HCT116 (cell line): ENCODE measurements around the gene FAT1. TPM values are rescaled to one million over a fixed set of nuclear protein-coding genes. Genes with fewer than 3 reads are reported as not detected.

ENCODE experiments used
- ATAC-seq: fragments of 200-7000 bp; cut with Tn5 transposase; 2 replicates; pipeline ENCODE4 v1.9.1; 2020; ENCODE audit warnings: mild to moderate bottlenecking, moderate library complexity
- BruUV-seq: library from RNA; stranded (reverse); fragments of 400-500 nt; replicated peaks from 2 replicates; lab custom pipeline; 2021; lab: Mats Ljungman, UMichigan
- CTCF ChIA-PET: fragments of 300-600 bp; sonication (Branson Sonifier 250); formaldehyde crosslinking; loops from one replicate; lab custom pipeline; 2021; ENCODE audit warnings: antibody characterized with exemption; lab: Charles Lee
- POLR2A ChIA-PET: fragments of 300-600, 350-600 bp; sonication (Branson Sonifier 250); formaldehyde crosslinking; loops from one replicate; lab custom pipeline; 2021; ENCODE audit warnings: antibody characterized with exemption; lab: Charles Lee
- RAD21 ChIA-PET, 2 experiments: fragments of 300-600 bp; sonication (Branson Sonifier 250); formaldehyde crosslinking; loops; one replicate each; lab custom pipeline; 2023; ENCODE audit warnings: low total read pairs in 2 of 2; ENCODE audit not compliant: uncharacterized antibody in 2 of 2, unreplicated experiment in 2 of 2, low non-redundant PET in 1 of 2; lab: Charles Lee
- DNase-seq: peaks from one replicate; pipeline ENCODE4 v3.0.0-alpha.2; 2010; ENCODE audit warnings: low read depth, low spot score
- H2AFZ ChIP-seq: fragments of 200-600 bp; shearing (Covaris generic), sonication (generic); 2 replicates; pipeline ENCODE4 v1.6.1; 2017; ENCODE audit warnings: low read depth, mixed run types, mixed read lengths, antibody characterized with exemption, low read length; ENCODE audit not compliant: poor library complexity, severe bottlenecking
- H3K27ac ChIP-seq: 2 replicates; pipeline ENCODE4 v1.5.1; 2012; ENCODE audit warnings: low read depth, low read length
- H3K27me3 ChIP-seq: fragments of 200-600 bp; sonication (generic); 2 replicates; pipeline ENCODE4 v1.6.1; 2016; ENCODE audit warnings: mixed run types, low read length, mixed read lengths; ENCODE audit not compliant: insufficient read depth
- H3K36me3 ChIP-seq, 2 experiments: fragments of 200-500 bp in 1 of 2; fragments of 200-600 bp in 1 of 2; sonication (Bioruptor generic) in 1 of 2; sonication (generic) in 1 of 2; 2 replicates each; pipeline versions ENCODE4 v1.5.1 to v1.6.1; 2014 to 2016; ENCODE audit warnings: low read length in 2 of 2, inconsistent platforms in 1 of 2, mixed read lengths in 1 of 2, mixed run types in 1 of 2; ENCODE audit not compliant: insufficient read depth in 2 of 2, control insufficient read depth in 1 of 2
- H3K4me1 ChIP-seq, 2 experiments: fragments of 200-600 bp in 1 of 2; sonication (generic) in 1 of 2; 2 replicates each; pipeline versions ENCODE4 v1.5.1 to v1.6.1; 2012 to 2017; ENCODE audit warnings: low read length in 2 of 2, inconsistent platforms in 1 of 2, mild to moderate bottlenecking in 1 of 2, mixed read lengths in 1 of 2, mixed run types in 1 of 2, moderate library complexity in 1 of 2; ENCODE audit not compliant: insufficient read depth in 2 of 2, control insufficient read depth in 1 of 2
- H3K4me2 ChIP-seq: fragments of 200-600 bp; sonication (generic); 2 replicates; pipeline ENCODE4 v1.6.1; 2017; ENCODE audit warnings: mixed run types, low read length, mixed read lengths
- H3K4me3 ChIP-seq, 2 experiments: fragments of 200-600 bp in 1 of 2; sonication (generic) in 1 of 2; replicated peaks in 1 of 2; 2 replicates each; pipeline ENCODE4 v1.5.1; 2011 to 2016; ENCODE audit warnings: low read length in 2 of 2, control low read depth in 1 of 2, low read depth in 1 of 2, mild to moderate bottlenecking in 1 of 2, mixed read lengths in 1 of 2, mixed run types in 1 of 2
- H3K79me2 ChIP-seq: fragments of 200-600 bp; sonication (generic); 2 replicates; pipeline ENCODE4 v1.6.1; 2017; ENCODE audit warnings: mild to moderate bottlenecking, mixed run types, low read length, moderate library complexity, mixed read lengths; ENCODE audit not compliant: insufficient read depth
- H3K9ac ChIP-seq: fragments of 200-600 bp; sonication (generic); 2 replicates; pipeline ENCODE4 v1.6.1; 2016; ENCODE audit warnings: low read length, mixed read lengths
- H3K9me2 ChIP-seq: fragments of 200-600 bp; sonication (generic), shearing (Covaris generic); 2 replicates; pipeline ENCODE4 v1.6.1; 2017; ENCODE audit warnings: mixed run types, mild to moderate bottlenecking, moderate library complexity; ENCODE audit not compliant: insufficient read depth
- H3K9me3 ChIP-seq, 2 experiments: fragments of 200-500 bp in 1 of 2; fragments of 200-600 bp in 1 of 2; sonication (Bioruptor generic) in 1 of 2; sonication (generic) in 1 of 2; 2 replicates each; pipeline ENCODE4 v1.6.1; 2014 to 2017; ENCODE audit warnings: low read length in 2 of 2, mixed read lengths in 2 of 2, inconsistent platforms in 1 of 2, low read depth in 1 of 2, mild to moderate bottlenecking in 1 of 2, mixed run types in 1 of 2, moderate library complexity in 1 of 2; ENCODE audit not compliant: control insufficient read depth in 1 of 2, insufficient read depth in 1 of 2
- H4K20me1 ChIP-seq: fragments of 200-600 bp; sonication (generic), shearing (Covaris generic); 2 replicates; pipeline ENCODE4 v1.6.1; 2017; ENCODE audit warnings: mixed run types, mild to moderate bottlenecking, moderate library complexity; ENCODE audit not compliant: insufficient read depth
- CEBPB ChIP-seq: IDR thresholded peaks from 2 replicates; pipeline ENCODE4 v1.6.1; 2012; ENCODE audit warnings: low read depth
- EZH2phosphoT487 ChIP-seq: fragments of 200-600 bp; IDR thresholded peaks from 2 replicates; pipeline ENCODE4 v1.6.1; 2018; ENCODE audit warnings: antibody characterized with exemption, borderline replicate concordance
- JUND ChIP-seq: IDR thresholded peaks from 2 replicates; pipeline ENCODE4 v1.6.1; 2012
- POLR2A ChIP-seq: IDR thresholded peaks from 2 replicates; pipeline ENCODE4 v1.7.0; 2011; ENCODE audit warnings: borderline replicate concordance; ENCODE audit not compliant: insufficient read depth, insufficient read length; ENCODE audit errors: extremely low read depth
- RAD21 ChIP-seq: IDR thresholded peaks from 2 replicates; pipeline ENCODE4 v1.6.1; 2012; ENCODE audit warnings: low read depth, mild to moderate bottlenecking
- SIN3A ChIP-seq: IDR thresholded peaks from 2 replicates; pipeline ENCODE4 v1.6.1; 2012; ENCODE audit warnings: low read depth
- SP1 ChIP-seq: IDR thresholded peaks from 2 replicates; pipeline ENCODE4 v1.6.1; 2012; ENCODE audit warnings: low read depth
- TCF7L2 ChIP-seq: IDR thresholded peaks from 2 replicates; pipeline ENCODE4 v1.7.0; 2011; ENCODE audit warnings: borderline replicate concordance, inconsistent platforms; ENCODE audit not compliant: insufficient read depth, insufficient read length; ENCODE audit errors: extremely low read depth
- YY1 ChIP-seq: IDR thresholded peaks from 2 replicates; pipeline ENCODE4 v1.6.1; 2011; ENCODE audit warnings: low read length, low read depth, moderate library complexity, mild to moderate bottlenecking; ENCODE audit not compliant: insufficient replicate concordance; ENCODE audit errors: extremely low read depth
- intact Hi-C: fragments of 100-400 bp; cut with micrococcal nuclease; formaldehyde crosslinking; loops from 2 replicates; pipeline ENCODE4 v1.10.0; 2022
- total RNA-seq: library from RNA; stranded (reverse); gene quantifications from one replicate; pipeline ENCODE4 v1.2.1, GENCODE V29; 2021; ENCODE audit not compliant: unreplicated experiment
- TF ChIP-seq, protein P1 (sequence below): IDR thresholded peaks from 2 replicates; pipeline ENCODE4 v1.6.1; 2011; ENCODE audit warnings: mild to moderate bottlenecking, low read length, moderate library complexity; ENCODE audit not compliant: insufficient replicate concordance; ENCODE audit errors: extremely low read depth
- TF ChIP-seq, protein P2 (sequence below): IDR thresholded peaks from 2 replicates; pipeline ENCODE4 v1.6.1; 2012
- TF ChIP-seq, protein P3 (sequence below), 3 experiments: fragments of 200-600 bp in 1 of 3; sonication (generic) in 1 of 3; IDR thresholded peaks in 2 of 3; conservative IDR thresholded peaks in 1 of 3; 2 replicates each; pipeline ENCODE4 v1.5.1; 2012 to 2017; ENCODE audit warnings: low read depth in 2 of 3, low read length in 2 of 3, antibody characterized with exemption in 1 of 3, borderline replicate concordance in 1 of 3, control low read depth in 1 of 3, mild to moderate bottlenecking in 1 of 3, mixed read lengths in 1 of 3, mixed run types in 1 of 3, moderate library complexity in 1 of 3; ENCODE audit not compliant: insufficient read depth in 1 of 3
- TF ChIP-seq, protein P4 (sequence below): IDR thresholded peaks from 2 replicates; pipeline ENCODE4 v1.6.1; 2012

The FAT1 gene
- total RNA-seq, 1 experiment from 2014 or later: 676 TPM

DNA sequence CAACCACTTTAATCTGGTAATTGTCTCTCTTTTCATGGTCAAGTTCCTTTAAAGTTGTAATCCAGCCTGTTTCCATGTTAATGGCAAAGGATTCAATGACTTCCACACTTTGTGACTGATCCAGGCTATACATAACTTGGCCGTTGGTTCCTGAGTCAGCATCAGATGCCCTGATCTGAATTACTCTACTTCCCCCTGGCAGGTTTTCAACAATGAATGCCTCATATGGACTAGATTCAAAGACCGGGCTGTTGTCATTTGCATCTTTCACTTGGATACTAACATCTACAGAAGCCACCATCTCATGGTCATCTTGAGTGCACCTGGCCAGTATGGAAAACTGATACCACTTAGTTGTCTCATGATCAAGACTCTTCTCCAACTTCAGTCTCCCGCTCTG is 105.7 kb downstream of the FAT1 start:
- Histone ChIP-seq H3K9me3 (no peaks in the 10 kb centered on the region), H3K27ac (no peak overlapping the region), H3K79me2 (peaks cover 100% of the 10 kb centered on the region), H3K36me3 (peaks cover 89 to 95% of the 10 kb centered on the region in 2 experiments), H3K4me2 (no peak overlapping the region), H3K27me3 (no peaks in the 10 kb centered on the region)
- POLR2A ChIA-PET: no interaction called here
- TF ChIP-seq POLR2A: no peak
- TF ChIP-seq, protein P1, sequence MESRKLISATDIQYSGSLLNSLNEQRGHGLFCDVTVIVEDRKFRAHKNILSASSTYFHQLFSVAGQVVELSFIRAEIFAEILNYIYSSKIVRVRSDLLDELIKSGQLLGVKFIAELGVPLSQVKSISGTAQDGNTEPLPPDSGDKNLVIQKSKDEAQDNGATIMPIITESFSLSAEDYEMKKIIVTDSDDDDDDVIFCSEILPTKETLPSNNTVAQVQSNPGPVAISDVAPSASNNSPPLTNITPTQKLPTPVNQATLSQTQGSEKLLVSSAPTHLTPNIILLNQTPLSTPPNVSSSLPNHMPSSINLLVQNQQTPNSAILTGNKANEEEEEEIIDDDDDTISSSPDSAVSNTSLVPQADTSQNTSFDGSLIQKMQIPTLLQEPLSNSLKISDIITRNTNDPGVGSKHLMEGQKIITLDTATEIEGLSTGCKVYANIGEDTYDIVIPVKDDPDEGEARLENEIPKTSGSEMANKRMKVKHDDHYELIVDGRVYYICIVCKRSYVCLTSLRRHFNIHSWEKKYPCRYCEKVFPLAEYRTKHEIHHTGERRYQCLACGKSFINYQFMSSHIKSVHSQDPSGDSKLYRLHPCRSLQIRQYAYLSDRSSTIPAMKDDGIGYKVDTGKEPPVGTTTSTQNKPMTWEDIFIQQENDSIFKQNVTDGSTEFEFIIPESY: no peak
- no peak for TF ChIP-seq RAD21
- TF ChIP-seq CEBPB: no peak
- no peak for TF ChIP-seq YY1
- TF ChIP-seq, protein P2, sequence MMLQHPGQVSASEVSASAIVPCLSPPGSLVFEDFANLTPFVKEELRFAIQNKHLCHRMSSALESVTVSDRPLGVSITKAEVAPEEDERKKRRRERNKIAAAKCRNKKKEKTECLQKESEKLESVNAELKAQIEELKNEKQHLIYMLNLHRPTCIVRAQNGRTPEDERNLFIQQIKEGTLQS: no peak
- no peak for TF ChIP-seq JUND
- TF ChIP-seq, all 23 proteins: peak for 0
- no peak overlapping the region for H3K9ac ChIP-seq
- no peak for ATAC-seq
- no peaks in the 10 kb centered on the region for H3K9me2 ChIP-seq
- RAD21 ChIA-PET: no interaction called here
- H2AFZ ChIP-seq: no peak overlapping the region
- intact Hi-C loops: no loop called here
- BruUV-seq: TSS peak; percentile 26
- peaks cover 68% of the 10 kb centered on the region for H4K20me1 ChIP-seq
- DNase-seq: no peak
- no peak overlapping the region for H3K4me3 ChIP-seq
- CTCF ChIA-PET: no interaction called here
- no peaks in the 10 kb centered on the region for H3K4me1 ChIP-seq

DNA sequence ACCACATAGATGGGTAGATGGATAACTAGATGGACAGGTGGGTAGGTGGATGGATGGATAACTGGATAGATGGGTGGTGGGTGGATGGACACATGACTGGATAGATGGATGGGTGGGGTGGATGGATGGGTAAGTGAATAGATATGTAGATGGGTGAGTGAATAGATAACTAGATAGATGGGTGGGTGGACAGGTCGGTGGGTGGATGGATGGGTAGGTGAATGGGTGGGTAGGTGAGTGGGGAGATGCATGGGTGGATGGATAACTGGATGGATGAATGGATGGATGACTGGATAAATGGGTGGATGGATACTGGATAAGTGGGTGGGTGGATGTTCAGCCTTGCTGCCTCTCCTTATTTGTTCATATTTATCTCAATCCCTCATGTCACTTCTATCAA is 116.2 kb downstream of the FAT1 start:
- ChIA-PET POLR2A (no interaction called here), CTCF (no interaction called here), RAD21 (no interaction called here)
- no TSS peak for BruUV-seq
- Histone ChIP-seq H3K27ac (no peak overlapping the region), H3K9me3 (no peaks in the 10 kb centered on the region), H4K20me1 (peaks cover 28% of the 10 kb centered on the region; the same call in 1 of the 2 replicates), H3K36me3 (peaks cover 81 to 86% of the 10 kb centered on the region in 2 experiments), H3K4me1 (no peaks in the 10 kb centered on the region), H3K9ac (no peak overlapping the region), H3K27me3 (no peaks in the 10 kb centered on the region), H2AFZ (no peak overlapping the region), H3K79me2 (peaks cover 95% of the 10 kb centered on the region), H3K4me2 (no peak overlapping the region), H3K9me2 (no peaks in the 10 kb centered on the region), H3K4me3 (no peak overlapping the region)
- ATAC-seq (no peak), DNase-seq (no peak)
- intact Hi-C loops: no loop called here
- TF ChIP-seq SP1 (no peak), YY1 (no peak), TCF7L2 (no peak), EZH2phosphoT487 (no peak), SIN3A (no peak), RAD21 (no peak), CEBPB (no peak)
- TF ChIP-seq, protein P3, sequence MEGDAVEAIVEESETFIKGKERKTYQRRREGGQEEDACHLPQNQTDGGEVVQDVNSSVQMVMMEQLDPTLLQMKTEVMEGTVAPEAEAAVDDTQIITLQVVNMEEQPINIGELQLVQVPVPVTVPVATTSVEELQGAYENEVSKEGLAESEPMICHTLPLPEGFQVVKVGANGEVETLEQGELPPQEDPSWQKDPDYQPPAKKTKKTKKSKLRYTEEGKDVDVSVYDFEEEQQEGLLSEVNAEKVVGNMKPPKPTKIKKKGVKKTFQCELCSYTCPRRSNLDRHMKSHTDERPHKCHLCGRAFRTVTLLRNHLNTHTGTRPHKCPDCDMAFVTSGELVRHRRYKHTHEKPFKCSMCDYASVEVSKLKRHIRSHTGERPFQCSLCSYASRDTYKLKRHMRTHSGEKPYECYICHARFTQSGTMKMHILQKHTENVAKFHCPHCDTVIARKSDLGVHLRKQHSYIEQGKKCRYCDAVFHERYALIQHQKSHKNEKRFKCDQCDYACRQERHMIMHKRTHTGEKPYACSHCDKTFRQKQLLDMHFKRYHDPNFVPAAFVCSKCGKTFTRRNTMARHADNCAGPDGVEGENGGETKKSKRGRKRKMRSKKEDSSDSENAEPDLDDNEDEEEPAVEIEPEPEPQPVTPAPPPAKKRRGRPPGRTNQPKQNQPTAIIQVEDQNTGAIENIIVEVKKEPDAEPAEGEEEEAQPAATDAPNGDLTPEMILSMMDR (IDR thresholded peaks at IDR 0.05 in 2 of 3, conservative IDR thresholded peaks at IDR 0.05 in 1 of 3; ENCODE audit: borderline replicate concordance in 1 of 3, insufficient read depth in 1 of 3, low read depth in 2 of 3, low read length in 2 of 3): no peak
- TF ChIP-seq, protein P4, sequence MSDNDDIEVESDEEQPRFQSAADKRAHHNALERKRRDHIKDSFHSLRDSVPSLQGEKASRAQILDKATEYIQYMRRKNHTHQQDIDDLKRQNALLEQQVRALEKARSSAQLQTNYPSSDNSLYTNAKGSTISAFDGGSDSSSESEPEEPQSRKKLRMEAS: no peak
- TF ChIP-seq, protein P1: no peak
